GM18502 (cell line): ENCODE results near the gene LRRIQ1.

Experiments used
- ATAC-seq: cut with Tn5 transposase; IDR thresholded peaks from one replicate; pipeline ENCODE4 v1.9.1; 2021; ENCODE audit warnings: mild to moderate bottlenecking; ENCODE audit not compliant: unreplicated experiment, poor library complexity

The LRRIQ1 gene

GRCh38 chr12:85043829-85044228 lies 7.7 kb downstream of the LRRIQ1 start:
- no peak for ATAC-seq

GRCh38 chr12:85057370-85057963 lies 21.3 kb downstream of the LRRIQ1 start:
- peak; percentile 86 for ATAC-seq

GRCh38 chr12:85058339-85058738 lies 22.2 kb downstream of the LRRIQ1 start:
- no peak for ATAC-seq

GRCh38 chr12:85059594-85059993 lies 23.4 kb downstream of the LRRIQ1 start:
- ATAC-seq = no peak

GRCh38 chr12:85060916-85061315 lies 24.8 kb downstream of the LRRIQ1 start:
- ATAC-seq = no peak

GRCh38 chr12:85065837-85066482 lies 29.8 kb downstream of the LRRIQ1 start:
- ATAC-seq = no peak

- no peak for ATAC-seq
Measured at GRCh38 chr12:85072826-85073225, 36.7 kb downstream of the LRRIQ1 start.

GRCh38 chr12:85076688-85077430 lies 40.7 kb downstream of the LRRIQ1 start:
- peak; percentile 76 for ATAC-seq

- ATAC-seq = no peak
Measured at GRCh38 chr12:85085066-85085465, 48.9 kb downstream of the LRRIQ1 start.

GRCh38 chr12:85089792-85090191 lies 53.6 kb downstream of the LRRIQ1 start:
- ATAC-seq = no peak

- ATAC-seq = no peak
Measured at GRCh38 chr12:85092814-85093370, 56.7 kb downstream of the LRRIQ1 start.

- no peak for ATAC-seq
Measured at GRCh38 chr12:85095501-85095900, 59.4 kb downstream of the LRRIQ1 start.

- no peak for ATAC-seq
Measured at GRCh38 chr12:85130646-85131045, 94.5 kb downstream of the LRRIQ1 start.

GRCh38 chr12:85138833-85139232 lies 102.7 kb downstream of the LRRIQ1 start:
- no peak for ATAC-seq

GRCh38 chr12:85147331-85147730 lies 111.2 kb downstream of the LRRIQ1 start:
- ATAC-seq = no peak

- no peak for ATAC-seq
Measured at GRCh38 chr12:85152311-85152729, 116.2 kb downstream of the LRRIQ1 start.

- ATAC-seq = no peak
Measured at GRCh38 chr12:85155791-85156190, 119.6 kb downstream of the LRRIQ1 start.

- no peak for ATAC-seq
Measured at GRCh38 chr12:85156569-85156968, 120.4 kb downstream of the LRRIQ1 start.

GRCh38 chr12:85157035-85157603 lies 121.0 kb downstream of the LRRIQ1 start:
- no peak for ATAC-seq

- no peak for ATAC-seq
Measured at GRCh38 chr12:85163752-85164321, 127.7 kb downstream of the LRRIQ1 start.
